IMR-90 (cell line): ENCODE measurements around the gene CENPX. TPM values are rescaled to one million over a fixed set of nuclear protein-coding genes. Genes with fewer than 3 reads are reported as not detected.

Experiments
- ATAC-seq: fragments of 200-7000 bp; cut with Tn5 transposase; 2 replicates; pipeline ENCODE4 v1.9.1; 2020; ENCODE audit warnings: low read depth, mild to moderate bottlenecking, moderate library complexity
- BruUV-seq: library from RNA; stranded (reverse); fragments of 400-500 nt; replicated peaks from 2 replicates; lab custom pipeline; 2021; lab: Mats Ljungman, UMichigan
- CTCF ChIA-PET: fragments of 300-600 bp; formaldehyde crosslinking; extraction: SDS; loops from one replicate; lab custom pipeline; 2021; ENCODE audit warnings: antibody characterized with exemption; lab: Yijun Ruan, JAX
- POLR2A ChIA-PET: fragments of 300-600 bp; sonication (Branson Sonifier 250); formaldehyde crosslinking; loops from one replicate; lab custom pipeline; 2022; ENCODE audit warnings: antibody characterized with exemption; ENCODE audit not compliant: unreplicated experiment; lab: Charles Lee
- DNase-seq: peaks from one replicate; pipeline ENCODE4 v3.0.0; 2013
- H2AFZ ChIP-seq: replicated peaks from 2 replicates; pipeline ENCODE3; 2013; ENCODE audit warnings: low read length, mild to moderate bottlenecking; ENCODE audit not compliant: poor library complexity
- H2AK5ac ChIP-seq: 2 replicates; pipeline ENCODE4 v1.6.1; 2013; ENCODE audit warnings: low read depth, low read length, inconsistent platforms
- H2AK9ac ChIP-seq: replicated peaks from 2 replicates; pipeline ENCODE3; 2013; ENCODE audit warnings: mild to moderate bottlenecking, low read depth, low read length, moderate library complexity; ENCODE audit not compliant: poor library complexity
- H2BK120ac ChIP-seq: 2 replicates; pipeline ENCODE4 v1.6.1; 2013; ENCODE audit warnings: low read depth, low read length, inconsistent platforms
- H2BK15ac ChIP-seq: 3 replicates; pipeline ENCODE4 v1.6.1; 2013; ENCODE audit warnings: low read depth, low read length, inconsistent platforms
- H2BK20ac ChIP-seq: 2 replicates; pipeline ENCODE4 v1.6.1; 2013; ENCODE audit warnings: low read depth, mild to moderate bottlenecking, inconsistent platforms, low read length, moderate library complexity
- H2BK5ac ChIP-seq: 2 replicates; pipeline ENCODE4 v1.6.1; 2013; ENCODE audit warnings: mild to moderate bottlenecking, low read depth, low read length, inconsistent platforms; ENCODE audit not compliant: poor library complexity, severe bottlenecking
- H3K14ac ChIP-seq: replicated peaks from 2 replicates; pipeline ENCODE4 v1.6.1; 2013; ENCODE audit warnings: low read depth, low read length, inconsistent platforms
- H3K18ac ChIP-seq: 2 replicates; pipeline ENCODE4 v1.6.1; 2013; ENCODE audit warnings: low read depth, low read length, control low read depth
- H3K23ac ChIP-seq: 2 replicates; pipeline ENCODE4 v1.6.1; 2013; ENCODE audit warnings: low read depth, low read length, inconsistent platforms
- H3K27ac ChIP-seq: 2 replicates; pipeline ENCODE4 v1.5.1; 2013; ENCODE audit warnings: mild to moderate bottlenecking, control low read depth, low read length; ENCODE audit not compliant: insufficient read depth
- H3K27me3 ChIP-seq: 2 replicates; pipeline ENCODE4 v1.6.1; 2013; ENCODE audit warnings: low read length; ENCODE audit not compliant: control insufficient read depth, insufficient read depth
- H3K36me3 ChIP-seq: 2 replicates; pipeline ENCODE4 v1.6.1; 2013; ENCODE audit warnings: low read length, mixed read lengths; ENCODE audit not compliant: control insufficient read depth, insufficient read depth
- H3K4ac ChIP-seq: 2 replicates; pipeline ENCODE4 v1.6.1; 2013; ENCODE audit warnings: low read depth, low read length, inconsistent platforms
- H3K4me1 ChIP-seq: 2 replicates; pipeline ENCODE4 v1.6.1; 2013; ENCODE audit warnings: low read length, mixed read lengths; ENCODE audit not compliant: control insufficient read depth, insufficient read depth
- H3K4me2 ChIP-seq: 2 replicates; pipeline ENCODE4 v1.6.1; 2013; ENCODE audit warnings: low read depth, mild to moderate bottlenecking, control low read depth, low read length, moderate library complexity
- H3K4me3 ChIP-seq: 2 replicates; pipeline ENCODE4 v1.5.1; 2013; ENCODE audit warnings: low read depth, mild to moderate bottlenecking, control low read depth, low read length, moderate library complexity; ENCODE audit not compliant: insufficient read depth
- H3K56ac ChIP-seq: 2 replicates; pipeline ENCODE4 v1.6.1; 2013; ENCODE audit warnings: low read length, inconsistent platforms; ENCODE audit not compliant: insufficient read depth; ENCODE audit errors: extremely low read depth
- H3K79me1 ChIP-seq, 2 experiments: 2 replicates each; pipeline ENCODE4 v1.6.1; 2013; ENCODE audit warnings: low read length in 2 of 2, inconsistent platforms in 1 of 2, low read depth in 1 of 2
- H3K9ac ChIP-seq: 2 replicates; pipeline ENCODE4 v1.6.1; 2013; ENCODE audit warnings: low read depth, low read length, control low read depth
- H3K9me1 ChIP-seq: 2 replicates; pipeline ENCODE4 v1.6.1; 2013; ENCODE audit warnings: low read length, inconsistent platforms; ENCODE audit not compliant: insufficient read depth
- H3K9me3 ChIP-seq: 2 replicates; pipeline ENCODE4 v1.6.1; 2013; ENCODE audit warnings: low read length; ENCODE audit not compliant: control insufficient read depth, insufficient read depth
- H4K20me1 ChIP-seq: 2 replicates; pipeline ENCODE4 v1.6.1; 2013; ENCODE audit warnings: low read length, inconsistent platforms; ENCODE audit not compliant: insufficient read depth
- H4K5ac ChIP-seq: 2 replicates; pipeline ENCODE4 v1.6.1; 2013; ENCODE audit warnings: mild to moderate bottlenecking, low read depth, low read length, control low read depth
- H4K8ac ChIP-seq, 2 experiments: 2 replicates each; pipeline ENCODE4 v1.6.1; 2013; ENCODE audit warnings: low read depth in 2 of 2, low read length in 2 of 2, control low read depth in 1 of 2, inconsistent platforms in 1 of 2
- H4K91ac ChIP-seq: 2 replicates; pipeline ENCODE4 v1.6.1; 2013; ENCODE audit warnings: low read depth, low read length, inconsistent platforms; ENCODE audit not compliant: insufficient read depth
- CHD1 ChIP-seq: IDR thresholded peaks from 2 replicates; pipeline ENCODE4 v1.6.1; 2012; ENCODE audit warnings: low read depth, low read length, improper control_type of control experiment
- CTCF ChIP-seq: conservative IDR thresholded peaks from 2 replicates; pipeline ENCODE4 v1.5.1; 2012; ENCODE audit warnings: mild to moderate bottlenecking, low read depth, low read length, improper control_type of control experiment
- FOS ChIP-seq: fragments of 150-350 bp; IDR thresholded peaks from 2 replicates; pipeline ENCODE4 v1.6.1; 2016; ENCODE audit warnings: low read depth, low read length
- MAZ ChIP-seq: IDR thresholded peaks from 2 replicates; pipeline ENCODE4 v1.6.1; 2012; ENCODE audit warnings: low read depth, mild to moderate bottlenecking, low read length, improper control_type of control experiment, moderate library complexity, borderline replicate concordance
- NFE2L2 ChIP-seq: fragments of 150-350 bp; IDR thresholded peaks from 2 replicates; pipeline ENCODE4 v1.6.1; 2016; ENCODE audit warnings: low read depth, mild to moderate bottlenecking, low read length
- RCOR1 ChIP-seq: IDR thresholded peaks from 2 replicates; pipeline ENCODE4 v1.6.1; 2012; ENCODE audit warnings: mild to moderate bottlenecking, low read length, improper control_type of control experiment; ENCODE audit not compliant: insufficient replicate concordance
- RFX5 ChIP-seq: IDR thresholded peaks from 2 replicates; pipeline ENCODE4 v1.8.0; 2012; ENCODE audit warnings: low read depth, mild to moderate bottlenecking, low read length, moderate library complexity
- SMC3 ChIP-seq: fragments of 150-350 bp; IDR thresholded peaks from 2 replicates; pipeline ENCODE4 v1.6.1; 2016; ENCODE audit warnings: low read depth, mild to moderate bottlenecking, antibody characterized with exemption, low read length, moderate library complexity
- WGBS, 2 experiments: methylation state at CpG; one replicate each; pipeline versions ENCODE4 v1.1.5 to v1.1.7; 2013; ENCODE audit warnings: missing lambda C conversion rate in 2 of 2; ENCODE audit not compliant: insufficient read length in 1 of 2; ENCODE audit errors: extremely low coverage in 2 of 2; 5-methylcytosine and 5-hydroxymethylcytosine counted together
- dilution Hi-C: fragments of 300-500 bp; cut with HindIII; formaldehyde crosslinking; loops from one replicate; pipeline ENCODE4 v1.14.3; 2018; ENCODE audit warnings: low sequenced_read_pairs; ENCODE audit not compliant: unreplicated experiment
- in situ Hi-C: fragments of 300-500 bp; cut with MboI; formaldehyde crosslinking; loops from 3 replicates; pipeline ENCODE4 v1.14.3; 2019; ENCODE audit warnings: low sequenced_read_pairs, inconsistent platforms, mixed read lengths
- intact Hi-C: fragments of 100-400 bp; cut with micrococcal nuclease; formaldehyde crosslinking; loops from 2 replicates; pipeline ENCODE4 v1.10.0; 2022
- polyA plus RNA-seq, 3 experiments: library from polyadenylated mRNA; depleted of rRNA; stranded (reverse); fragments of >200 nt; gene quantifications; 2 replicates each; pipeline ENCODE4 v1.2.3, GENCODE V29; 2012; ENCODE audit warnings: low replicate concordance in 1 of 3
- total RNA-seq: library from RNA; depleted of rRNA; stranded (reverse); fragments of >200 nt; gene quantifications from 2 replicates; pipeline ENCODE4 v1.2.3, GENCODE V29; 2012

Gene CENPX
- total and polyA plus RNA-seq, 2 of the 4 experiments (the other 2 are of a cell fraction): 44.8 to 86.8 TPM

DNA sequence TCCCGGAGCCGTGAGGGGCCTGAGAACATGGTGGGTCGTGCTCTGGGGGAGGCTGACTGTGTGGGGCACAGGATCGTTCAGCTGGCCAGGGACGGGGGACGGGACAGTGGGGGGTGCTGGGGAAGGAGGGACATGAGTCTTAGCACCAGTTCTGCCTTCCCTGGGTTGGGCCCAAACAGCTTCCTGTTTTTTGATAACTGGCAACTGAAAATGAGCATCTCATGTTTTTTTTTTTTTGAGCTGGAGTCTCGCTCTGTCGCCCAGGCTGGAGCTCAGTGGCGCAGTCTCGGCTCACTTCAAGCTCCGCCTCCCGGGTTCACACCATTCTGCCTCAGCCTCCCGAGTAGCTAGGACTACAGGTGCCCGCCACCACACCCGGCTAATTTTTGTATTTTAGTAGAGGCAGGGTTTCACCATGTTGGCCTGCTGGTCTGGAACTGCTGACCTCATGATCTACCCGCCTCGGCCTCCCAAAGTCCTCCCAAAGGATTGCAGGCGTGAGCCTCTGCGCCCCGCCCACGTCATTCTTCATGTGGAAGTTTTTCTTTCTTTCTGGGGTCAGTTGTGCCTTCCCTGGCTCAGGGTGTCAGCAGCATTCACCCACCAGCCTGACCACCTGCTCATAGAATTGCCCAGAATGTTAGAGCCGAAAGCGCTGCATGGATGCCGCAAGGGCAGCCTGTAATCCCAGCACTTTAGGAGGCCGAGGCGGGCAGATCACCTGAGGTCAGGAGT lies 38.9 kb downstream of the CENPX start:
- no peak overlapping the region for H2BK20ac ChIP-seq
- H2BK120ac ChIP-seq: no peak overlapping the region
- WGBS, 2 experiments: 100% methylated on average over 9 of the region's 26 CpGs; no CpG with 5 or more reads in 1 of the 2 experiments
- H2BK5ac ChIP-seq: no peak overlapping the region
- BruUV-seq: no TSS peak
- no peak overlapping the region for H3K23ac ChIP-seq
- H3K9me3 ChIP-seq: no peaks in the 10 kb centered on the region
- H3K27ac ChIP-seq: no peak overlapping the region
- no peaks in the 10 kb centered on the region for H4K20me1 ChIP-seq
- H3K36me3 ChIP-seq: peaks cover 39% of the 10 kb centered on the region
- dilution Hi-C loops (no loop called here), in situ Hi-C loops (no loop called here), intact Hi-C loops (no loop called here)
- H3K56ac ChIP-seq: no peak overlapping the region
- peaks cover 5 to 16% of the 10 kb centered on the region in 2 experiments; a peak in 3 of 4 replicates for H3K79me1 ChIP-seq
- H2BK15ac ChIP-seq: no peak overlapping the region
- H3K27me3 ChIP-seq: no peaks in the 10 kb centered on the region
- no peak overlapping the region for H4K5ac ChIP-seq
- H2AK5ac ChIP-seq: no peak overlapping the region
- peaks cover 2% of the 10 kb centered on the region; the same call in 1 of the 2 replicates for H3K9me1 ChIP-seq
- no peak overlapping the region for H3K4me3 ChIP-seq
- no peak for ATAC-seq
- H4K8ac ChIP-seq: no peak overlapping the region
- no peak overlapping the region for H3K14ac ChIP-seq
- ChIA-PET CTCF (no interaction called here), POLR2A (no interaction called here)
- no peak overlapping the region for H2AK9ac ChIP-seq
- H4K91ac ChIP-seq: no peak overlapping the region
- H3K4me2 ChIP-seq: no peak overlapping the region
- no peak for DNase-seq
- no peak overlapping the region for H3K18ac ChIP-seq
- H3K9ac ChIP-seq: no peak overlapping the region
- TF ChIP-seq MAZ: no peak
- no peak for TF ChIP-seq CTCF
- no peak for TF ChIP-seq RFX5
- TF ChIP-seq SMC3: no peak
- TF ChIP-seq NFE2L2: no peak
- TF ChIP-seq RCOR1: no peak
- TF ChIP-seq FOS: no peak
- TF ChIP-seq CHD1: no peak
- no peaks in the 10 kb centered on the region for H3K4me1 ChIP-seq
- no peak overlapping the region for H3K4ac ChIP-seq
- H2AFZ ChIP-seq: no peak overlapping the region
